B cell (primary cell): ENCODE data around the gene MAPKAPK5. TPM values are rescaled to one million over a fixed set of nuclear protein-coding genes. Genes with fewer than 3 reads are reported as not detected.
"Not testable (repeated sequence)": the region's sequence is repeated elsewhere in the genome, so short reads cannot be mapped to it uniquely, and the experiment has no call there.

Experiments used
- ATAC-seq: fragments of 200-7000 bp; cut with Tn5 transposase; one replicate; pipeline ENCODE4 v1.10.0; 2021; ENCODE audit warnings: low read depth, mild to moderate bottlenecking, moderate number of reproducible peaks, moderate library complexity
- CTCF ChIA-PET: fragments of 350-600 bp; sonication (Branson Sonifier 250); formaldehyde crosslinking; loops from one replicate; lab custom pipeline; 2021; ENCODE audit warnings: antibody characterized with exemption, inconsistent platforms; lab: Charles Lee
- POLR2A ChIA-PET: fragments of 350-600 bp; sonication (Branson Sonifier 250); formaldehyde crosslinking; loops from one replicate; lab custom pipeline; 2021; ENCODE audit warnings: antibody characterized with exemption; lab: Charles Lee
- DNase-seq: peaks from one replicate; pipeline ENCODE4 v3.0.0; 2013
- H2AFZ ChIP-seq: 2 replicates; pipeline ENCODE4 v1.6.1; 2012; ENCODE audit warnings: mild to moderate bottlenecking, low read depth, low read length; ENCODE audit not compliant: insufficient read depth, poor library complexity, severe bottlenecking
- H3K27ac ChIP-seq, 2 donors: 1 replicate in 1 of 2; 2 replicates in 1 of 2; pipeline ENCODE4 v1.5.1; 2012 to 2013; ENCODE audit warnings: low read length in 2 of 2, mild to moderate bottlenecking in 2 of 2, moderate library complexity in 1 of 2
- H3K27me3 ChIP-seq, 4 experiments: fragments of 200-600 bp in 1 of 4; sonication (generic) in 1 of 4; replicated peaks in 1 of 4; 1 replicate in 2 of 4; 2 replicates in 2 of 4; pipeline versions ENCODE4 v1.6.1 to v1.7.0; 2013 to 2016; ENCODE audit warnings: low read length in 3 of 4, mild to moderate bottlenecking in 2 of 4, mixed read lengths in 1 of 4, moderate library complexity in 1 of 4; ENCODE audit not compliant: insufficient read depth in 4 of 4, control insufficient read depth in 3 of 4; ENCODE audit errors: control extremely low read depth in 1 of 4
- H3K36me3 ChIP-seq, 2 experiments: replicated peaks in 1 of 2; 1 replicate in 1 of 2; 2 replicates in 1 of 2; pipeline versions ENCODE4 v1.6.1 to v1.7.1; 2013; ENCODE audit warnings: low read length in 1 of 2; ENCODE audit not compliant: insufficient read depth in 2 of 2, control insufficient read depth in 1 of 2; ENCODE audit errors: control extremely low read depth in 1 of 2, extremely low read depth in 1 of 2
- H3K4me1 ChIP-seq, 2 donors: fragments of 200-600 bp in 1 of 2; sonication (generic) in 1 of 2; 1 replicate in 1 of 2; 2 replicates in 1 of 2; pipeline versions ENCODE4 v1.5.1 to v1.6.1; 2013 to 2017; ENCODE audit warnings: low read length in 2 of 2; ENCODE audit not compliant: control insufficient read depth in 2 of 2, insufficient read depth in 2 of 2
- H3K4me2 ChIP-seq: replicated peaks from 2 replicates; pipeline ENCODE3; 2012; ENCODE audit warnings: mild to moderate bottlenecking, low read depth, low read length; ENCODE audit not compliant: poor library complexity, severe bottlenecking
- H3K4me3 ChIP-seq, 5 experiments: fragments of 200-600 bp in 1 of 5; sonication (generic) in 1 of 5; 1 replicate in 3 of 5; 2 replicates in 2 of 5; pipeline versions ENCODE4 v1.5.1 to v1.7.0; 2011 to 2016; ENCODE audit warnings: low read length in 4 of 5, mild to moderate bottlenecking in 4 of 5, low read depth in 2 of 5, control low read depth in 1 of 5, moderate library complexity in 1 of 5; ENCODE audit not compliant: insufficient read depth in 1 of 5; ENCODE audit errors: control extremely low read depth in 1 of 5, extremely low read depth in 1 of 5
- H3K79me2 ChIP-seq: fragments of 200-600 bp; sonication (generic); one replicate; pipeline ENCODE4 v1.6.0; 2016; ENCODE audit warnings: low read length; ENCODE audit not compliant: control insufficient read depth, insufficient read depth
- H3K9ac ChIP-seq: fragments of 200-600 bp; sonication (generic); 2 replicates; pipeline ENCODE4 v1.6.1; 2017; ENCODE audit warnings: mild to moderate bottlenecking, low read length, moderate library complexity
- H3K9me3 ChIP-seq, 3 donors: one replicate each; pipeline versions ENCODE4 v1.6.1 to v1.7.1; 2013; ENCODE audit warnings: low read length in 2 of 3; ENCODE audit not compliant: control insufficient read depth in 2 of 3, insufficient read depth in 1 of 3; ENCODE audit errors: control extremely low read depth in 1 of 3
- H4K20me1 ChIP-seq: 2 replicates; pipeline ENCODE4 v1.6.0; 2012; ENCODE audit warnings: mild to moderate bottlenecking, low read length; ENCODE audit not compliant: insufficient read depth, control insufficient read depth, poor library complexity, severe bottlenecking
- H3K27ac Mint-ChIP-seq: one replicate; pipeline ENCODE4 v1.8.0; 2021; ENCODE audit warnings: mixed read lengths
- H3K27me3 Mint-ChIP-seq: one replicate; pipeline ENCODE4 v1.8.0; 2021; ENCODE audit warnings: mixed read lengths
- H3K4me1 Mint-ChIP-seq: one replicate; pipeline ENCODE4 v1.8.0; 2021; ENCODE audit warnings: mixed read lengths
- H3K4me3 Mint-ChIP-seq: one replicate; pipeline ENCODE4 v1.8.0; 2021; ENCODE audit warnings: mixed read lengths
- H3K9me3 Mint-ChIP-seq: one replicate; pipeline ENCODE4 v1.8.0; 2022; ENCODE audit warnings: mixed read lengths; ENCODE audit not compliant: insufficient read depth
- EZH2 ChIP-seq: IDR thresholded peaks from 2 replicates; pipeline ENCODE4 v1.6.1; 2012; ENCODE audit warnings: borderline replicate concordance, low read depth, mild to moderate bottlenecking, moderate library complexity, low read length; ENCODE audit not compliant: insufficient read depth, poor library complexity, severe bottlenecking
- WGBS: methylation state at CpG from one replicate; pipeline ENCODE4 v1.1.5; 2013; ENCODE audit warnings: missing lambda C conversion rate; ENCODE audit not compliant: insufficient coverage; 5-methylcytosine and 5-hydroxymethylcytosine counted together
- intact Hi-C: fragments of 100-400 bp; cut with micrococcal nuclease; formaldehyde crosslinking; loops from one replicate; pipeline ENCODE4 v1.10.0; 2022
- polyA plus RNA-seq: library from polyadenylated mRNA; depleted of rRNA; stranded (reverse); fragments of >200 nt; gene quantifications from 2 replicates; pipeline ENCODE4 v1.2.3, GENCODE V29; 2012
- total RNA-seq, 2 donors: library from RNA; stranded (reverse); fragments of 120-200 nt in 1 of 2; gene quantifications; 1 replicate in 1 of 2; 2 replicates in 1 of 2; pipeline versions ENCODE4 v1.2.3 to v1.2.4, GENCODE V29; 2013 to 2022
- TF ChIP-seq, protein P1 (sequence below): fragments of 200-600 bp; IDR thresholded peaks from one replicate; pipeline ENCODE4 v1.8.0; 2022; ENCODE audit warnings: antibody characterized with exemption, mild to moderate bottlenecking

Gene MAPKAPK5
- total and polyA plus RNA-seq, 2 donors (not counting 1 experiment from before 2014, with no cell fraction given): 60.2 to 64.4 TPM

DNA sequence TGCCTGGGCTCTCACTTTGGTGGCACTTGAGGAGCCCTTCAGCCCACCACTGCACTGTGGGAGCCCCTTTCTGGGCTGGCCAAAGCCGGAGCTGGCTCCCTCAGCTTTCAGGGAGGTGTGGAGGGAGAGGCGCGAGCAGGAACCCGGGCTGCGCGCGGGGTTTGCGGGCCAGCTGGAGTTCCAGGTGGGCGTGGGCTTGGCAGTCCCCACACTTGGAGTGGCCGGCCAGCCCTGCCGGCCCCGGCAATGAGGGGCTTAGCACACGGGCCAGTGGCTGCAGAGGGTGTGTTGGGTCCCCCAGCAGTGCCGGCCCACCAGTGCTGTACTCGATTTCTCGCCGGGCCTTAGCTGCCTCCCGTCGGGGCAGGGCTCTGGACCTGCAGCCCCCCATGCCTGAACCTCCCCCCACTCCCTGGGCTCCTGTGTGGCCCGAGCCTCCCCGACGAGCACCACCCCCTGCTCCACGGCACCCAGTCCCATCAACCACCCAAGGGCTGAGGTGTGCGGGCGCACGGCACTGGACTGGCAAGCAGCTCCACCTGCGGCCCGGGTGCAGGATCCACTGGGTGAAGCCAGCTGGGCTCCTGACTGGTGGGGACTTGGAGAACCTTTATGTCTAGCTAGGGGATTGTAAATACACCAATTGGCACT, 6.4 kb upstream of the MAPKAPK5 start:
- H3K4me2 ChIP-seq, H3K36me3 ChIP-seq, H3K9me3 ChIP-seq, H3K4me3 Mint-ChIP-seq, H3K27me3 Mint-ChIP-seq, POLR2A ChIA-PET, H3K27ac Mint-ChIP-seq, H4K20me1 ChIP-seq, H3K4me3 ChIP-seq, intact Hi-C loops, ATAC-seq, H3K27me3 ChIP-seq, H3K9ac ChIP-seq, CTCF ChIA-PET, H3K4me1 ChIP-seq, H3K27ac ChIP-seq, DNase-seq, H3K9me3 Mint-ChIP-seq, H2AFZ ChIP-seq, H3K79me2 ChIP-seq: not testable (repeated sequence)
- H3K4me1 Mint-ChIP-seq: peaks cover 12% of the 10 kb centered on the region
- WGBS: 96% methylated on average over 27 of the region's 28 CpGs

DNA sequence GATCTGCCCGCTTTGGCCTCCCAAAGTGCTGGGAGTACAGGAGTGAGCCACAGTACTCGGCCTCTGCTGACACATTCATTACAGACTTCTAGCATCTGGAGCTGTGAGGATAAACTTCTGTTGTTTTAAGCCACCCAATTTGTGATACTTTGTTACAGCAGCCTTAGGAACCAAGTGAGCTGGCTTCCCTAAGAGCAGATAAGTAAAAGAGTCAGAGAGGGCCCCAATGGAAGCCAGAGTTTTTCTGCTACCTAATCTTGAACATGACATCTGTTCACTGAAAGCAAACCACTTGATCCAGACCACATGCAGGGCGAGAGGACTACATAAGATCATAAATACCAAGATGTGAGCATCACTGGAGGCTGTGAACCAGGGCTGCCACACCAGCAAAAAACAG, 3.7 kb upstream of the MAPKAPK5 start:
- no peak for DNase-seq
- H3K4me1 Mint-ChIP-seq: peaks cover 31% of the 10 kb centered on the region
- no peak overlapping the region for H3K4me2 ChIP-seq
- no peak for TF ChIP-seq EZH2
- TF ChIP-seq, protein P1, sequence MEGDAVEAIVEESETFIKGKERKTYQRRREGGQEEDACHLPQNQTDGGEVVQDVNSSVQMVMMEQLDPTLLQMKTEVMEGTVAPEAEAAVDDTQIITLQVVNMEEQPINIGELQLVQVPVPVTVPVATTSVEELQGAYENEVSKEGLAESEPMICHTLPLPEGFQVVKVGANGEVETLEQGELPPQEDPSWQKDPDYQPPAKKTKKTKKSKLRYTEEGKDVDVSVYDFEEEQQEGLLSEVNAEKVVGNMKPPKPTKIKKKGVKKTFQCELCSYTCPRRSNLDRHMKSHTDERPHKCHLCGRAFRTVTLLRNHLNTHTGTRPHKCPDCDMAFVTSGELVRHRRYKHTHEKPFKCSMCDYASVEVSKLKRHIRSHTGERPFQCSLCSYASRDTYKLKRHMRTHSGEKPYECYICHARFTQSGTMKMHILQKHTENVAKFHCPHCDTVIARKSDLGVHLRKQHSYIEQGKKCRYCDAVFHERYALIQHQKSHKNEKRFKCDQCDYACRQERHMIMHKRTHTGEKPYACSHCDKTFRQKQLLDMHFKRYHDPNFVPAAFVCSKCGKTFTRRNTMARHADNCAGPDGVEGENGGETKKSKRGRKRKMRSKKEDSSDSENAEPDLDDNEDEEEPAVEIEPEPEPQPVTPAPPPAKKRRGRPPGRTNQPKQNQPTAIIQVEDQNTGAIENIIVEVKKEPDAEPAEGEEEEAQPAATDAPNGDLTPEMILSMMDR: no peak
- no peak overlapping the region for H3K9ac ChIP-seq
- ChIA-PET POLR2A (no interaction called here), CTCF (interaction anchor here (0.7 kb wide), 1 partner anchor 167 kb away, joined by 3 read pairs; no protein-coding TSS in a partner anchor)
- H3K9me3 ChIP-seq: no peaks in the 10 kb centered on the region
- H3K4me1 ChIP-seq: peaks cover 19 to 20% of the 10 kb centered on the region in 2 donors
- ATAC-seq: no peak
- intact Hi-C loops: no loop called here
- H3K27me3 Mint-ChIP-seq: no peaks in the 10 kb centered on the region
- H3K27ac Mint-ChIP-seq: no peak overlapping the region
- no peaks in the 10 kb centered on the region for H3K9me3 Mint-ChIP-seq
- no peaks in the 10 kb centered on the region for H4K20me1 ChIP-seq
- peaks cover 27% of the 10 kb centered on the region for H3K79me2 ChIP-seq
- H3K4me3 ChIP-seq: no peak overlapping the region
- H3K27ac ChIP-seq: no peak overlapping the region
- WGBS: 100% methylated on average over 1 of the region's 3 CpGs
- H3K36me3 ChIP-seq: peaks cover 0 to 9% of the 10 kb centered on the region in 2 experiments
- H3K27me3 ChIP-seq: no peaks in the 10 kb centered on the region
- H3K4me3 Mint-ChIP-seq: no peak overlapping the region
- H2AFZ ChIP-seq: no peak overlapping the region
